Measurements from ENCODE around the gene TMTC1. TPM values are rescaled to one million over a fixed set of nuclear protein-coding genes. Genes with fewer than 3 reads are reported as not detected.

Gene TMTC1
- polyA plus RNA-seq, 1 of the 3 experiments (the other 2 are of a cell fraction): 0.13 TPM

- no peak overlapping the region for H3K27ac ChIP-seq (ENCODE audit: low read depth in 2 of 2, low read length in 1 of 2)
- DNase-seq: no peak
- POLR2A ChIA-PET: no interaction called here
- H3K9me3 ChIP-seq: no peaks in the 10 kb centered on the region
- H3K4me2 ChIP-seq: no peak overlapping the region
- CTCF ChIA-PET: interaction anchor here (1.2 to 1.5 kb wide), 2 partner anchors 52 to 123 kb away, joined by 3 read pairs; no protein-coding TSS in a partner anchor
- H3K4me1 ChIP-seq (ENCODE audit: control insufficient read depth in 1 of 2, insufficient read depth in 2 of 2, low read depth in 1 of 2, low read length in 1 of 2): peaks cover 0 to 3% of the 10 kb centered on the region in 2 experiments; a peak in 1 of 4 replicates
- H4K20me1 ChIP-seq (ENCODE audit: insufficient read depth): no peaks in the 10 kb centered on the region
- H3K27me3 ChIP-seq (ENCODE audit: insufficient read depth): peaks cover 21% of the 10 kb centered on the region
- no peak overlapping the region for H3K4me3 ChIP-seq (ENCODE audit: low read depth in 2 of 2, low read length in 1 of 2)
- no peaks in the 10 kb centered on the region for H3K79me2 ChIP-seq (ENCODE audit: insufficient read depth)
- TF ChIP-seq EP300 (IDR thresholded peaks at IDR 0.05; ENCODE audit: borderline replicate concordance in 1 of 2, low read depth in 1 of 2, low read length in 1 of 2) (no peak), NRF1 (IDR thresholded peaks at IDR 0.05; ENCODE audit: low read depth, low read length) (no peak), RAD21 (IDR thresholded peaks at IDR 0.05; ENCODE audit: low read length) (no peak), JUND (IDR thresholded peaks at IDR 0.05) (no peak), TAF1 (IDR thresholded peaks at IDR 0.05; ENCODE audit: borderline replicate concordance, low read depth, low read length) (no peak), YY1 (IDR thresholded peaks at IDR 0.05; ENCODE audit: low read depth) (no peak), RXRA (IDR thresholded peaks at IDR 0.05; ENCODE audit: borderline replicate concordance, low read depth) (no peak), RFX5 (IDR thresholded peaks at IDR 0.05; ENCODE audit: low read length) (no peak), FOSL2 (IDR thresholded peaks at IDR 0.05; ENCODE audit: borderline replicate concordance, low read depth) (no peak), CHD2 (IDR thresholded peaks at IDR 0.05; ENCODE audit: low read length, partially characterized antibody) (no peak), TEAD4 (IDR thresholded peaks at IDR 0.05; ENCODE audit: borderline replicate concordance, insufficient read depth) (no peak), EZH2phosphoT487 (IDR thresholded peaks at IDR 0.05; ENCODE audit: borderline replicate concordance, low read depth) (no peak), RCOR1 (IDR thresholded peaks at IDR 0.05; ENCODE audit: low read length) (no peak), SMC3 (IDR thresholded peaks at IDR 0.05; ENCODE audit: low read depth, low read length) (no peak)
- TF ChIP-seq, protein P1, sequence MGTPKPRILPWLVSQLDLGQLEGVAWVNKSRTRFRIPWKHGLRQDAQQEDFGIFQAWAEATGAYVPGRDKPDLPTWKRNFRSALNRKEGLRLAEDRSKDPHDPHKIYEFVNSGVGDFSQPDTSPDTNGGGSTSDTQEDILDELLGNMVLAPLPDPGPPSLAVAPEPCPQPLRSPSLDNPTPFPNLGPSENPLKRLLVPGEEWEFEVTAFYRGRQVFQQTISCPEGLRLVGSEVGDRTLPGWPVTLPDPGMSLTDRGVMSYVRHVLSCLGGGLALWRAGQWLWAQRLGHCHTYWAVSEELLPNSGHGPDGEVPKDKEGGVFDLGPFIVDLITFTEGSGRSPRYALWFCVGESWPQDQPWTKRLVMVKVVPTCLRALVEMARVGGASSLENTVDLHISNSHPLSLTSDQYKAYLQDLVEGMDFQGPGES (IDR thresholded peaks at IDR 0.05; ENCODE audit: low read depth, low read length): no peak
- TF ChIP-seq, protein P2, sequence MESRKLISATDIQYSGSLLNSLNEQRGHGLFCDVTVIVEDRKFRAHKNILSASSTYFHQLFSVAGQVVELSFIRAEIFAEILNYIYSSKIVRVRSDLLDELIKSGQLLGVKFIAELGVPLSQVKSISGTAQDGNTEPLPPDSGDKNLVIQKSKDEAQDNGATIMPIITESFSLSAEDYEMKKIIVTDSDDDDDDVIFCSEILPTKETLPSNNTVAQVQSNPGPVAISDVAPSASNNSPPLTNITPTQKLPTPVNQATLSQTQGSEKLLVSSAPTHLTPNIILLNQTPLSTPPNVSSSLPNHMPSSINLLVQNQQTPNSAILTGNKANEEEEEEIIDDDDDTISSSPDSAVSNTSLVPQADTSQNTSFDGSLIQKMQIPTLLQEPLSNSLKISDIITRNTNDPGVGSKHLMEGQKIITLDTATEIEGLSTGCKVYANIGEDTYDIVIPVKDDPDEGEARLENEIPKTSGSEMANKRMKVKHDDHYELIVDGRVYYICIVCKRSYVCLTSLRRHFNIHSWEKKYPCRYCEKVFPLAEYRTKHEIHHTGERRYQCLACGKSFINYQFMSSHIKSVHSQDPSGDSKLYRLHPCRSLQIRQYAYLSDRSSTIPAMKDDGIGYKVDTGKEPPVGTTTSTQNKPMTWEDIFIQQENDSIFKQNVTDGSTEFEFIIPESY (IDR thresholded peaks at IDR 0.05; ENCODE audit: borderline replicate concordance, low read depth): no peak
- TF ChIP-seq, protein P3, sequence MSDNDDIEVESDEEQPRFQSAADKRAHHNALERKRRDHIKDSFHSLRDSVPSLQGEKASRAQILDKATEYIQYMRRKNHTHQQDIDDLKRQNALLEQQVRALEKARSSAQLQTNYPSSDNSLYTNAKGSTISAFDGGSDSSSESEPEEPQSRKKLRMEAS (IDR thresholded peaks at IDR 0.05; ENCODE audit: low read depth): no peak
- no peaks in the 10 kb centered on the region for H3F3A ChIP-seq (replicated peaks; ENCODE audit: insufficient read depth)
- no peaks in the 10 kb centered on the region for H3K9me2 ChIP-seq
- H3K9ac ChIP-seq: no peak overlapping the region
- no peak overlapping the region for H2AFZ ChIP-seq (ENCODE audit: low read depth)
- H3K36me3 ChIP-seq (replicated peaks in 1 of 2; ENCODE audit: control insufficient read depth in 1 of 2, insufficient read depth in 2 of 2, low read length in 1 of 2): no peaks in the 10 kb centered on the region
These were observed 5.2 kb downstream of the TMTC1 start for GRCh38 chr12:29778531-29778930.
